Measurements from ENCODE around the gene ALOX15.

The ALOX15 gene

GRCh38 chr17:4673169-4673568 lies 31.7 kb upstream of the ALOX15 start:
- Histone ChIP-seq H3K4me3 (ENCODE audit: low read depth, low read length) (no peak overlapping the region), H3K27ac (no peak overlapping the region), H2AFZ (no peak overlapping the region), H3K36me3 (ENCODE audit: control insufficient read depth, insufficient read depth, low read length) (no peaks in the 10 kb centered on the region), H3K79me2 (peaks cover 2% of the 10 kb centered on the region), H3K9ac (no peak overlapping the region), H3K9me3 (ENCODE audit: control insufficient read depth, low read length) (no peaks in the 10 kb centered on the region), H3K4me1 (no peaks in the 10 kb centered on the region), H3K27me3 (ENCODE audit: control insufficient read depth, insufficient read depth, low read length) (no peaks in the 10 kb centered on the region), H3K4me2 (ENCODE audit: low read length) (no peak overlapping the region)
- no peak for TF ChIP-seq CTCF (IDR thresholded peaks at IDR 0.05)

- Histone ChIP-seq H3K4me2 (ENCODE audit: low read length) (no peak overlapping the region), H3K36me3 (ENCODE audit: control insufficient read depth, insufficient read depth, low read length) (no peaks in the 10 kb centered on the region), H2AFZ (no peak overlapping the region), H3K79me2 (peaks cover 2% of the 10 kb centered on the region), H3K27ac (no peak overlapping the region), H3K4me3 (ENCODE audit: low read depth, low read length) (no peak overlapping the region), H3K27me3 (ENCODE audit: control insufficient read depth, insufficient read depth, low read length) (no peaks in the 10 kb centered on the region), H3K9me3 (ENCODE audit: control insufficient read depth, low read length) (no peaks in the 10 kb centered on the region), H3K9ac (no peak overlapping the region), H3K4me1 (no peaks in the 10 kb centered on the region)
- no peak for TF ChIP-seq CTCF (IDR thresholded peaks at IDR 0.05)
Measured at GRCh38 chr17:4672751-4673150, 31.3 kb upstream of the ALOX15 start.

GRCh38 chr17:4672055-4672630 lies 30.7 kb upstream of the ALOX15 start:
- H3K9me3 ChIP-seq (ENCODE audit: control insufficient read depth, low read length): no peaks in the 10 kb centered on the region
- TF ChIP-seq CTCF (IDR thresholded peaks at IDR 0.05): no peak
- no peaks in the 10 kb centered on the region for H3K4me1 ChIP-seq
- H3K79me2 ChIP-seq: peaks cover 1% of the 10 kb centered on the region
- H3K27me3 ChIP-seq (ENCODE audit: control insufficient read depth, insufficient read depth, low read length): no peaks in the 10 kb centered on the region
- H3K36me3 ChIP-seq (ENCODE audit: control insufficient read depth, insufficient read depth, low read length): no peaks in the 10 kb centered on the region
- no peak overlapping the region for H2AFZ ChIP-seq
- H3K4me3 ChIP-seq (ENCODE audit: low read depth, low read length): no peak overlapping the region
- no peak overlapping the region for H3K9ac ChIP-seq
- H3K27ac ChIP-seq: no peak overlapping the region
- H3K4me2 ChIP-seq (ENCODE audit: low read length): no peak overlapping the region

- Histone ChIP-seq H3K9ac (no peak overlapping the region), H3K4me2 (ENCODE audit: low read length) (no peak overlapping the region), H3K27me3 (ENCODE audit: control insufficient read depth, insufficient read depth, low read length) (no peaks in the 10 kb centered on the region), H3K9me3 (ENCODE audit: control insufficient read depth, low read length) (no peaks in the 10 kb centered on the region), H3K4me3 (ENCODE audit: low read depth, low read length) (no peak overlapping the region), H3K79me2 (no peaks in the 10 kb centered on the region), H3K27ac (no peak overlapping the region), H3K36me3 (ENCODE audit: control insufficient read depth, insufficient read depth, low read length) (no peaks in the 10 kb centered on the region), H2AFZ (no peak overlapping the region), H3K4me1 (no peaks in the 10 kb centered on the region)
- TF ChIP-seq CTCF (IDR thresholded peaks at IDR 0.05): no peak
Measured at GRCh38 chr17:4667166-4667565, 25.7 kb upstream of the ALOX15 start.

GRCh38 chr17:4666296-4666695 lies 24.8 kb upstream of the ALOX15 start:
- Histone ChIP-seq H3K36me3 (ENCODE audit: control insufficient read depth, insufficient read depth, low read length) (no peaks in the 10 kb centered on the region), H3K9ac (no peak overlapping the region), H3K9me3 (ENCODE audit: control insufficient read depth, low read length) (no peaks in the 10 kb centered on the region), H3K4me2 (ENCODE audit: low read length) (no peak overlapping the region), H3K79me2 (no peaks in the 10 kb centered on the region), H3K27me3 (ENCODE audit: control insufficient read depth, insufficient read depth, low read length) (no peaks in the 10 kb centered on the region), H3K27ac (no peak overlapping the region), H3K4me1 (no peaks in the 10 kb centered on the region), H3K4me3 (ENCODE audit: low read depth, low read length) (no peak overlapping the region), H2AFZ (no peak overlapping the region)
- TF ChIP-seq CTCF (IDR thresholded peaks at IDR 0.05): no peak

Data from parathyroid adenoma (tissue), 2 donors.